ENCODE results near the gene SRD5A3. TPM values are rescaled to one million over a fixed set of nuclear protein-coding genes. Genes with fewer than 3 reads are reported as not detected.

The SRD5A3 gene
- total and polyA plus RNA-seq, 2 donors (not counting 3 experiments of a cell fraction or from before 2014, with no cell fraction given): 23.6 to 24.3 TPM

DNA sequence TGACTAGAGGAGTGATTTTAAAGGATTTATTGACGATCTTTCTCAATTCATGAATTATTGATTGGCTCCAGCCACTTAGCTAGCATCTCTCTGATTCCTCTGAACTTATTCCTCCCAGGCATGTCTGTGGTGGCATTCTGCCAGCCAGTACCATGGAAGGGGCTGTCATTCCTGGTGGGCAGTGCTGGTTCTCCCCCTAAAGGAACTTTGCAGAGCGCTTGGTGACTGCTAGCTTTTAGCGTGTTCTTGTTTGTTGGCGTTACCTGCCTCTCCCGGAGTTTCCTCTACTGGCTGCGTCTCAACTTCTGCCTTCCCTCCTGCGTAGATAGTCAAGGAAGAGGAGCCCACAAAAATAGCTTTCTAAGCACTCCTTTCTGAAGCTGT is 19.3 kb downstream of the SRD5A3 start:
- no peaks in the 10 kb centered on the region for H3K79me2 ChIP-seq (ENCODE audit: control insufficient read depth, insufficient read depth, low read length)
- intact Hi-C loops (cut with micrococcal nuclease): no loop called here
- no peak for DNase-seq (ENCODE audit: low read depth, low spot score)
- FAIRE-seq: peak; percentile 40
- H3K9me1 ChIP-seq (replicated peaks; ENCODE audit: control insufficient read depth, extremely low read depth, insufficient read depth, low read length): no peaks in the 10 kb centered on the region
- H3K27me3 ChIP-seq (ENCODE audit: control insufficient read depth in 2 of 2, insufficient read depth in 2 of 2, low read length in 2 of 2): no peaks in the 10 kb centered on the region
- dilution Hi-C loops (cut with MboI; ENCODE audit: extremely low pct_ligation_motif_present, low sequenced_read_pairs): no loop called here
- POLR2A ChIA-PET: no interaction called here
- CTCF ChIA-PET: interaction anchor here (1.7 to 3.3 kb wide), 2 partner anchors 19 to 20 kb away, joined by 3 to 9 read pairs; partner anchors contain the start of gene SRD5A3
- BruUV-seq (replicated peaks): no TSS peak
- H3K4me2 ChIP-seq (ENCODE audit: insufficient read depth, low read length): no peak overlapping the region
- H3K36me3 ChIP-seq (ENCODE audit: control insufficient read depth in 2 of 2, extremely low read depth in 1 of 2, insufficient read depth in 2 of 2, low read length in 2 of 2): no peaks in the 10 kb centered on the region
- H4K20me1 ChIP-seq (replicated peaks; ENCODE audit: control insufficient read depth, extremely low read depth, insufficient read depth, low read length): no peaks in the 10 kb centered on the region
- H2AFZ ChIP-seq (ENCODE audit: low read depth, low read length): no peak overlapping the region
- no peaks in the 10 kb centered on the region for H3K9me3 ChIP-seq (replicated peaks; ENCODE audit: control insufficient read depth, insufficient read depth, low read length)
- TF ChIP-seq POLR2AphosphoS5 (IDR thresholded peaks at IDR 0.05; ENCODE audit: insufficient read depth, low read depth, low read length) (no peak), JUN (IDR thresholded peaks at IDR 0.05; ENCODE audit: borderline replicate concordance, insufficient read depth, insufficient read length, low read depth) (no peak), MYC (IDR thresholded peaks at IDR 0.05; ENCODE audit: low read depth, low read length) (no peak), FOS (IDR thresholded peaks at IDR 0.05; ENCODE audit: borderline replicate concordance, insufficient read depth, low read length) (no peak), GATA2 (IDR thresholded peaks at IDR 0.05; ENCODE audit: insufficient read depth, insufficient read length, low read depth, low read length) (no peak)
- TF ChIP-seq, protein P1, sequence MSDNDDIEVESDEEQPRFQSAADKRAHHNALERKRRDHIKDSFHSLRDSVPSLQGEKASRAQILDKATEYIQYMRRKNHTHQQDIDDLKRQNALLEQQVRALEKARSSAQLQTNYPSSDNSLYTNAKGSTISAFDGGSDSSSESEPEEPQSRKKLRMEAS (IDR thresholded peaks at IDR 0.05; ENCODE audit: insufficient read depth, insufficient read length): no peak
- TF ChIP-seq, protein P2, sequence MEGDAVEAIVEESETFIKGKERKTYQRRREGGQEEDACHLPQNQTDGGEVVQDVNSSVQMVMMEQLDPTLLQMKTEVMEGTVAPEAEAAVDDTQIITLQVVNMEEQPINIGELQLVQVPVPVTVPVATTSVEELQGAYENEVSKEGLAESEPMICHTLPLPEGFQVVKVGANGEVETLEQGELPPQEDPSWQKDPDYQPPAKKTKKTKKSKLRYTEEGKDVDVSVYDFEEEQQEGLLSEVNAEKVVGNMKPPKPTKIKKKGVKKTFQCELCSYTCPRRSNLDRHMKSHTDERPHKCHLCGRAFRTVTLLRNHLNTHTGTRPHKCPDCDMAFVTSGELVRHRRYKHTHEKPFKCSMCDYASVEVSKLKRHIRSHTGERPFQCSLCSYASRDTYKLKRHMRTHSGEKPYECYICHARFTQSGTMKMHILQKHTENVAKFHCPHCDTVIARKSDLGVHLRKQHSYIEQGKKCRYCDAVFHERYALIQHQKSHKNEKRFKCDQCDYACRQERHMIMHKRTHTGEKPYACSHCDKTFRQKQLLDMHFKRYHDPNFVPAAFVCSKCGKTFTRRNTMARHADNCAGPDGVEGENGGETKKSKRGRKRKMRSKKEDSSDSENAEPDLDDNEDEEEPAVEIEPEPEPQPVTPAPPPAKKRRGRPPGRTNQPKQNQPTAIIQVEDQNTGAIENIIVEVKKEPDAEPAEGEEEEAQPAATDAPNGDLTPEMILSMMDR (IDR thresholded peaks at IDR 0.05; ENCODE audit: extremely low read depth in 1 of 2, insufficient read depth in 1 of 2, low read depth in 1 of 2, low read length in 2 of 2): no peak
- no peak overlapping the region for H3K9ac ChIP-seq (replicated peaks; ENCODE audit: extremely low read depth, insufficient read depth, low read length)
- H3K4me1 ChIP-seq (ENCODE audit: control insufficient read depth, extremely low read depth, insufficient read depth, low read length): peaks cover 10% of the 10 kb centered on the region
- no peak overlapping the region for H3K4me3 ChIP-seq (replicated peaks in 1 of 3; ENCODE audit: insufficient read depth in 1 of 3, low read depth in 1 of 3, low read length in 3 of 3)
- peak overlapping the region; percentile 84 for H3K27ac ChIP-seq (ENCODE audit: insufficient read depth, low read depth, low read length)
